K562 (cell line): Measurements from ENCODE around the gene GNPAT. TPM values are rescaled to one million over a fixed set of nuclear protein-coding genes. Genes with fewer than 3 reads are reported as not detected.

Experiments
- ARID3A ChIP-seq: IDR thresholded peaks from 2 replicates; pipeline ENCODE4 v1.6.1; 2012; ENCODE audit warnings: low read depth, low read length, improper control_type of control experiment, borderline replicate concordance
- COPS2 ChIP-seq: fragments of 450-650 bp; conservative IDR thresholded peaks from 2 replicates; pipeline ENCODE4 v1.6.1; 2016; ENCODE audit warnings: mild to moderate bottlenecking, moderate library complexity
- GATAD2B ChIP-seq: fragments of 450-650 bp; IDR thresholded peaks from 2 replicates; pipeline ENCODE4 v1.6.1; 2017; ENCODE audit warnings: mild to moderate bottlenecking, borderline replicate concordance
- HDAC2 ChIP-seq: fragments of 450-650 bp; IDR thresholded peaks from 2 replicates; pipeline ENCODE4 v1.6.1; 2016; ENCODE audit warnings: mild to moderate bottlenecking
- HNRNPH1 ChIP-seq: fragments of 200-400 bp; formaldehyde crosslinking; optimal IDR thresholded peaks from 2 replicates; pipeline ENCODE3; 2017; ENCODE audit warnings: low read depth, mild to moderate bottlenecking, low read length, moderate library complexity
- IFI16 ChIP-seq: fragments of 250-450 bp; sonication (Bioruptor Pico); IDR thresholded peaks from 2 replicates; pipeline ENCODE4 v2.1.2; 2022; ENCODE audit warnings: mild to moderate bottlenecking, inconsistent platforms
- LEF1 ChIP-seq: fragments of 450-650 bp; IDR thresholded peaks from 2 replicates; pipeline ENCODE4 v1.6.1; 2016; ENCODE audit warnings: mild to moderate bottlenecking
- MAZ ChIP-seq, 2 experiments: fragments of 450-650 bp in 1 of 2; sonication (generic) in 1 of 2; formaldehyde crosslinking; IDR thresholded peaks in 1 of 2; conservative IDR thresholded peaks in 1 of 2; 2 replicates each; pipeline versions ENCODE4 v1.4.0 to v1.5.0; 2020; ENCODE audit warnings: mild to moderate bottlenecking in 1 of 2, missing genetic modification reagents in 1 of 2
- NFIX ChIP-seq: fragments of 250-450 bp; sonication (Bioruptor Pico); IDR thresholded peaks from 2 replicates; pipeline ENCODE4 v1.4.0; 2020; ENCODE audit warnings: low read depth, mild to moderate bottlenecking, moderate library complexity
- RERE ChIP-seq: sonication (generic); formaldehyde crosslinking; IDR thresholded peaks from 2 replicates; pipeline ENCODE4 v1.8.0; 2023; ENCODE audit warnings: missing genetic modification reagents, mild to moderate bottlenecking, borderline replicate concordance
- SMARCE1 ChIP-seq: fragments of 450-650 bp; IDR thresholded peaks from 2 replicates; pipeline ENCODE4 v1.7.1; 2016; ENCODE audit warnings: mild to moderate bottlenecking
- TEAD2 ChIP-seq: fragments of 450-650 bp; IDR thresholded peaks from 2 replicates; pipeline ENCODE4 v1.6.1; 2016; ENCODE audit warnings: missing genetic modification characterization, control low read depth, missing compliant biosample characterization
- USF2 ChIP-seq: sonication (generic); formaldehyde crosslinking; IDR thresholded peaks from 2 replicates; pipeline ENCODE4 v1.5.0; 2020; ENCODE audit warnings: missing genetic modification reagents
- XRCC5 ChIP-seq: fragments of 200-400 bp; formaldehyde crosslinking; IDR thresholded peaks from 2 replicates; pipeline ENCODE4 v1.6.1; 2017; ENCODE audit warnings: low read depth, mild to moderate bottlenecking, low read length
- ZBTB33 ChIP-seq: sonication (generic); formaldehyde crosslinking; IDR thresholded peaks from 2 replicates; pipeline ENCODE4 v1.8.1; 2023; ENCODE audit warnings: mild to moderate bottlenecking, missing genetic modification reagents
- ZNF184 ChIP-seq: sonication (generic); formaldehyde crosslinking; IDR thresholded peaks from 2 replicates; pipeline ENCODE4 v1.5.0; 2020; ENCODE audit warnings: missing genetic modification reagents
- ZSCAN32 ChIP-seq: fragments of 450-650 bp; formaldehyde crosslinking; IDR thresholded peaks from 2 replicates; pipeline ENCODE4 v1.4.0; 2020; ENCODE audit warnings: mild to moderate bottlenecking, moderate library complexity
- polyA plus RNA-seq, 8 experiments: library from polyadenylated mRNA; depleted of rRNA in 4 of 8; stranded (reverse) in 5 of 8; unstranded in 3 of 8; fragments of >200 nt; fragmentation: Nextera tagmentation in 2 of 8; fragmentation: Illumina TruSeq in 1 of 8; extraction: Ambion mirVana in 2 of 8; extraction: Trizol in 1 of 8; gene quantifications; 2 replicates each; pipeline versions ENCODE4 v1.2.1 to v1.2.3, GENCODE V29; 2011 to 2014; ENCODE audit warnings: inconsistent platforms in 1 of 8, missing spikeins in 1 of 8
- total RNA-seq, 7 experiments: library from RNA; depleted of rRNA in 6 of 7; stranded (reverse); fragments of >200 nt in 6 of 7; fragmentation: Illumina TruSeq in 2 of 7; extraction: Trizol in 2 of 7; gene quantifications; 2 replicates each; pipeline versions ENCODE4 v1.2.1 to v1.2.3, GENCODE V29; 2011 to 2021; ENCODE audit warnings: low replicate concordance in 1 of 7

GNPAT gene
- total and polyA plus RNA-seq, 9 of the 15 experiments (the other 6 are each of a cell fraction or from before 2014, with no cell fraction given) = 32.1 to 68.8 (median 50.7) TPM

- TF ChIP-seq HNRNPH1 (no peak), LEF1 (no peak), ZBTB33 (CRISPR knock-in tag) (no peak), ZNF184 (CRISPR knock-in tag) (no peak), ARID3A (no peak), SMARCE1 (peak; percentile 49), IFI16 (no peak), ZSCAN32 (CRISPR knock-in tag) (no peak), NFIX (CRISPR knock-in tag) (no peak), XRCC5 (no peak), USF2 (CRISPR knock-in tag) (no peak), GATAD2B (0 out of 2 replicates have a peak, but pooled peaks have one; percentile 8), RERE (CRISPR knock-in tag) (no peak), COPS2 (no peak), HDAC2 (peak; percentile 16; the same call in 1 of the 2 replicates), TEAD2 (tag) (no peak), MAZ (CRISPR knock-in tag; conservative IDR thresholded peaks at IDR 0.05 in 1 of 2, IDR thresholded peaks at IDR 0.05 in 1 of 2) (0 out of 4 replicates have a peak, but pooled peaks of 1 of the 2 experiments have one; percentile 17)
Measured at GRCh38 chr1:231242516-231243198, 1.6 kb downstream of the GNPAT start (continued).
